K562 treated with DMSO at 1 percent for 48 hours (cell line): Measurements from ENCODE around the gene KCTD3. TPM values are rescaled to one million over a fixed set of nuclear protein-coding genes. Genes with fewer than 3 reads are reported as not detected.

Source experiments
- total RNA-seq: library from RNA; unstranded; fragments of 300-600 nt; gene quantifications from 2 replicates; pipeline ENCODE4 v1.2.3, GENCODE V29; 2022; ENCODE audit warnings: low replicate concordance; ENCODE audit errors: extremely low read depth

The KCTD3 gene
- not detected in 2 replicates for total RNA-seq

GRCh38 chr1:215566556-215567490 lies at the start of gene KCTD3:
Gene KCTD3, plus strand, starts transcription at chr1:215567304. Its CDS starts 382 bp downstream, at chr1:215567686.

